Stimulated activated CD8-positive, alpha-beta memory T cell treated with anti-CD3 and anti-CD28 coated beads, Interleukin-4, amount 100 ng/mL, for 4 hours (primary cell): ENCODE measurements around the gene POM121C.
"Not testable (repeated sequence)": the region's sequence is repeated elsewhere in the genome, so short reads cannot be mapped to it uniquely, and the experiment has no call there.

Experiments
- DNase-seq, 2 donors: peaks; one replicate each; pipeline ENCODE4 v3.0.0-alpha.2; 2020; ENCODE audit warnings: low read depth in 2 of 2, low spot score in 1 of 2

The POM121C gene

DNA sequence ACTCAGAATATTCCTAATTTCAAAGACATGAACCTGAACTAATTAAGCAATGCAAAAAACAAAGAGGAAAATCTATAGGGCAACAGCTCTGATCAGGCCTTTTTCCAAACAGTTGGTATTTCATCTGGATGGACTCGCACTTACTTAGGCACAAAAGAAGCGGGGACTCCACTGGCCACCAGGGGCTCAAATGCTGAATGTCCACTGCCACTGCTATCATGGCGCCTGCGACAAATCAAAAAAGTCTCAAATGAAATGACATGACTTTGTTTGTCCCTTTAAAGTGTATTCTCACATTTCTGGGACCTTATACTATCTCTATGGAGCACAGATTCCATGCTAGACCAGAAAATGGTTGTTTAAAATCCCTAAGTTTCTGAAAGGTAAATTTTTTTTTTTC, 47.1 kb downstream of the POM121C start:
- DNase-seq: not testable (repeated sequence)

DNA sequence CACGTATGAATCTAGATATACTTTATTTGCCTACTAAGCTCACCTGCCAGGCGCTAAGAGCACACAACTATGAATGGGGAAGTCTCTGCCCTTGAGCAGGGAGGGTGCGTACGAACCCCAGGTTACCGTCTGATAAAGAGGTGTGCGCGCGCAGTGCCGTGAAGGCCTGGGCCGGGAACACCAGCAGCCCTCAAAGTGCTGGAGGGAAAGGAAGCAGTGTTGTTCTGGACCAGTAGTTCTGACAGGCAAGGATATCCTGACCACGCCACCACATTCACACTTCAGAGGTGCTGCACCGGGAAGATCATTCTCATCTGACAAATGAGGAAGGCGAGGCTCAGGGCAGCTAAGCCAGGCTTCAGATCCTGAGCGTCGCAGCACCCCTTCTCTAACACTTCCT, 62.6 kb downstream of the POM121C start:
- not testable (repeated sequence) for DNase-seq

DNA sequence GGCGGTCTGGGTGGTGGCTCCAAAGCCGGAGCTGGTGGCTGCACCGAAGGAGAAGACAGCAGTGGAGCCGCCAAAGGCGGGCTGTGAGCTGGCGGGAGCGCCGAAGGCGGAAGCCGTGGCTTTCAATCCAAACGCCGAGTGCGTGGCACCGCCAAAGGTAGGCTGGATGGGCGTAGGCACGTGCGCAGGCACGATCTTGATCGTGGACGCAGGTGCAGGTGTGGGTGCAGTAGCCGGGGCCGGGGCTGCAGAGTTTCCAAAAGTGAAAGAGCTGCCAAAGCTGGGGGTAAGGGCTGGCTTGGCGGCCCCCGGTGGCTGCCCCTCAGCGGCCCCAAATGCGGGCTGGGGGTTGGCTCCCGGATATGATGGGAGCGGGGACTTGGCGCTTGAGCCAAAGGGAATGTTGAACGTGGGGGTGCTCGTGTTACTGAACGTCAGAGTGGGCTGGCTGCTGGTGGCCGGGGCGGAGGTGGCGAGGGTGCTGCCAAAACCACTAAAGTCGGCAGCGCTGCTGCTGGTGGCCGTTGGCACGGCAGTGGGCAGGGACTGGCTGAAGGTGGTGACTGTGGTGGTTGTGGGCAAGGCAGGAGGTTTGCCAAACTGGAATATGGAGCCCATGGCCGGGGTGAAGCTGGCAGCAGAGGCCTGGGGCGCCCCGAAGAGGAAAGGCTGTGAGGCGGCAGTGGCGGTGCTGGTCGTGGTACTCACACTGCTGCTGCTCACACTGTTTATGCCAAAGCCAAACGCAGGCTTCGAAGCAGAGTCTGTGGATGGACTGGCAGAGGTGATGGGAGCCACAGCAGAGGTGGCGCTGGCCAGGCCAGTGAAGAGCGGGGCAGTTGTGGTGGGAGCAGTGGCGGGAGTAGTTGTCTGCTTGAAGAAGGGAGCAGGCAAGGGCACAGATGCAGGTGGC, 64.0 kb downstream of the POM121C start:
- DNase-seq: not testable (repeated sequence)

DNA sequence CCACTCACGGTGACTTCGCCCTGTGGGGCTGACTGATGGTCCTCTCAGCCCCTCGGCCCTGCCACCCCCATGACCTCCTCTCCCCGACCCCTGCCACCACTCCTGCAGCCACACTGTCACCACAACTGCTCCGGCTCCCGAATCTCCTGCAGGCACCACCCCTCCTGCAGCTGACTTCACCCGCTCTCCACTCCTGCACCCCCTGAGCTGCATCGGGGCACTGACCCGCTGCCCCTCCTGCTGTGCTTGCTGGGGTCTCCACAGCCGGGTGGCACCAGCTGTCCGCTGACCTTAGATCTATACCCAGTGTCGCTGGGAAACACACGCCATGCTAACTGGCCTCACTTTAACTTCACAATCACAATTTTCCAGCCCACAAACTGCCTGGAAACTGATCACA, 65.9 kb downstream of the POM121C start:
- DNase-seq: not testable (repeated sequence)

DNA sequence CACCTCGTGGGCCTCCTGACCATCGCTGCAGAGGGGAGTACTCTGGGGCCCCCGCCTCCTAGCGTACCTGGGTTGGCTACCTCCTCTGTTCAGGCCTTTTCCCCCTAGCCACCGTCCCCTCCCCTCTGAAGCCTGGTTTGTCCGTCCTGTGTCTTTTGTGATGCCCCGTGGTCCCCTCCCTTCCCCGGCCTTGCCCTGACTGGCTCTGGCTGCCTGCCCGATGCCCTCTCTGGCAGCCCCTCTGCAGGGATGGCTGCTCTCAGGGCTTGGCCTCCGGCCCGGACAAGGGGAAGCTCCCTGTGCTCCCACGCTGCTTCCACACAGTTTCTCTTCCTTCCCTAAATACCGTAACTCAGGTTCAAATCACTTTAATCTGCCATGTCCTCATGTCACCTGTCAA, 66.4 kb downstream of the POM121C start:
- not testable (repeated sequence) for DNase-seq

DNA sequence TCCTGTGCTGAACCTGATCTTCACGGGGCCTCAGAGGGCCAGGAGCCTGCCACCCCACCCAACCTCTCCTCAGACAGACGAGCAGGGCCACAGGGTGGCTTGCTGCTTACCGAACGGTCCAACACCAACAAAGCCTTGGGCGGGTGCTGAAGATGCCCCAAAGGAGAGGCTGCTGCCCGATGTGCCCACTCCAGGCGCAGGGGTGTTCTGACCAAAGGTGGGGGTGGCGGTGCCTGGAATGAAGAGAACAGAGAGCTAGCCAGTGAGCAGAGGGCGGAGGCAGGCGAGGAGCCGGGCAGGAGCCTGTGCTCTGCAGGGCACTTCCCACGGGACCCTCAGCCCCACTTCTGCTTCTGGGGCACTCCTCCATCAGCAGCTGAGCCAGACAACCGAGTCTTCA, 66.9 kb downstream of the POM121C start:
- DNase-seq: not testable (repeated sequence)

DNA sequence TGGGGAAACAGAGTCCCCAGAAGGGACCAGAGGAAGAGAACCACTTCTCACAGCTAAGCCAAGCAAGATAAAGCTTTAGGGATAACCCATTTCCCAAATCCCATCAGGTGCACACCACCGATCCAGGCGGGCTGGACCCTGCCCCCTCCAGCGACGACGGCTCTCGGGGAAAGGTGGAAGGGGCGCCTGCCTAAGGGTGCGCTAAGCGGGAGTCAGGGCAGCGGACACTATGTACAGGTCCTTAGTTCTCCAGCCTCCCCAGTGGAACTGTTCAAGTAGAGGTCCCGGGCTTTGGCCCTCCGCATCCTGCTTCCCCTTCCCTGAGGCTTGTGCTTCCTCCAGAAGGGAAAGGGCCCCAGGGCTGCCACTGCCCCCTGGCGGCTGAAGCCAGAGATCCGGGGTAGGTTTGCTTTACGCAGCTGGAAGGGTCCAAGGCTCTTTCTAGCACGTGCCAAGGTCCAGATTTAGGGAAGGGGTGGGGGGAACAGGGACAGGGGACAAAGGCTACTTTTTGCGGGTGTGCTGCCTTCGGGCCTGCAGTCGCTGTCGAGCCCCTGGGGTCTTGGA, 67.7 kb downstream of the POM121C start:
- not testable (repeated sequence) for DNase-seq

DNA sequence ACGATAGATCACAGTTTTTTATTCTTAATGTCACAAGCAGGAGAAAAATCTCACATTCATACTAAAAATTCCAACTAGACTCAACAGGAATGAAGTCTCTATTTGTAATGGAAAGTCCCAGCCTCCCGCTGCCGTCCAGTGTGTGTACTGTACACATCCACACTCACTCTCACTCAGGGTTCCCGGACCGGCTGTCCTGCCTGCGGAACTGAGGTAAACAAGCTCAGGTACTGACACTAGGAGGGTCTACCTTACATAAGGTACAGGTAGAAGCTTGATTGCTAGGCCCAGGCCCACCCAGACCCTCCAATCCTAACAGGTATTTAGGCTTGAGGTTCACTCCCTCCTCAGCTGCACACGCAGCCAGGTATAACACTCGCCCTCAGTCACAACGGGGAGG, 69.3 kb downstream of the POM121C start:
- not testable (repeated sequence) for DNase-seq

DNA sequence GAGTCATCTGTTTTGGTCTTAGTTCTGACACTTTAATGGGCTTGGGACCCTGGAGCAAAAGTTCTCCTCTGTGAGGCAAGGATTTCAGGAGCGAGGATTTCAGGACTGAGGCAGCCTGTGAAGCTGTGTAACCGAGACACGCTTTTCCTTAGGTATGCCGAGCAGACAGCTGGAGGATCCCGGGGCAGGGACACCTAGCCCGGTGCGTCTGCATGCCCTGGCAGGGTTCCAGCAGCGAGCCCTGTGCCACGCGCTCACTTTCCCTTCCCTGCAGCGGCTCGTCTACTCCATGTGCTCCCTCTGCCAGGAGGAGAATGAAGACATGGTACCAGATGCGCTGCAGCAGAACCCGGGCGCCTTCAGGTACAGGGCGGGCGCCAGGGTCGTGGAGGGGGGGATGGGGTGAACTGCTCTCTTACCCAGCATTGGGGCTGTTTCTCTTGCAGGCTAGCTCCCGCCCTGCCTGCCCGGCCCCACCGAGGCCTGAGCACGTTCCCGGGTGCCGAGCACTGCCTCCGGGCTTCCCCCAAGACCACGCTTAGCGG, 70.2 kb downstream of the POM121C start:
- not testable (repeated sequence) for DNase-seq

DNA sequence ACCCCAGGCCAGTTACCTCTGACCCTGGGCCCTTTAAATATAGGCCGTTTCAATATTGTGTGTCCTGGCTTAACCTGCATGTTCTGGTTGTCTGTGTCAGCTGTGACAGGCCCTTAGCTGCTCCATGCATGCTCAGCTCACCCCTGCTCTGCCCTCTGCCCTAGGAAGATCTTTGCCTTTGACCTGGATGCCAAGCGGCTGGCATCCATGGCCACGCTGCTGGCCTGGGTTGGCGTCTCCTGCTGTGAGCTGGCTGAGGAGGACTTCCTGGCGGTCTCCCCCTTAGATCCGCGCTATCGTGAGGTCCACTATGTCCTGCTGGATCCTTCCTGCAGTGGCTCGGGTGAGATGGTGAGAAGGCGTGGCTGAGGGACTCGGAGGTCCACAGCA, 70.7 kb downstream of the POM121C start:
- DNase-seq: not testable (repeated sequence)

DNA sequence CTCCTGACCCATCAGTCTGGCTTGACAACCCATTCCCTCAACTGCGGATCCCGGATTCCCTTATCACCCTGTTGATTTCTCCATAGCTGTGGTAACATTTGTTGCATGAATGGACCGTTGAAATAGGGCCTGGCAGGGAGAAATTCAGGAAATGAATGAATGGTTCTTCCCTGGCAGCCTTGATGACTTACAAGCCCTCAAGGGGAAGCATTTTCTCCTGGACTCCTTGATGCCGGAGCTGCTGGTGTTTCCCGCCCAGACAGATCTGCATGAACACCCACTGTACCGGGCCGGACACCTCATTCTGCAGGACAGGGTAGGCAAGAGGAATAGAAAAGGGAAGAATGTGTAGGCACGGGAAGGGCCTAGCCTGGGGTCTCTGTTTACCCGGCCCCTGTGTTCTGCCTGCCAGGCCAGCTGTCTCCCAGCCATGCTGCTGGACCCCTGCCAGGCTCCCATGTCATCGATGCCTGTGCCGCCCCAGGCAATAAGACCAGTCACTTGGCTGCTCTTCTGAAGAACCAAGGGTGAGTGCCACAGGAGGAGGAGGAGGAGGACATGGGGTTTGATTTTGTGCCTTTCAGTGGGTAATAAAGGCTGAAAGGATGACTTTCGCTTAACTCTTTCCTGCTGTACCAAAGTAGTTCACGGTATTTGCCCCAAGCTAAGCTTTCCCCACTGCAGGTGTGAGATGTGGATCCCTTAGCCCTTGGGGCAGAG, 71.2 kb downstream of the POM121C start:
- DNase-seq: not testable (repeated sequence)

DNA sequence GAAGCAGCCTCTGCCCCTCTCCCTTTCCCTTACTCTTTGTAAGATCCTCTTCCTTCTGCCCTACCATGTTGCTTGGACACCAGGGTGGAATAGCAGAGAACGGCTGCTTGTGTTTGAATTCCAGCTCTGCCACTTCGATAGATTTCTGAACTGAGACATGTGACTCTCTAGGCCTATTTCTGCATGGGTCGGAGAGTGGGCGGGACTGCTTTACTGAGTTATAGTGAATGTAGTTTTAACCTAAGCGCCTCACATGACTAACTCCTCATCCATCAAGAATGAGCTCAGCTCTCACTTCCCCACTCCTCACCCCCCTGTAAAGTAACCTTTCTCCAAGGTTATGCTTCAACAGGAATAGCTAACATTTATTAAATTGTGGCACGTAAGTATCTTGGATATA, 71.9 kb downstream of the POM121C start:
- not testable (repeated sequence) for DNase-seq

DNA sequence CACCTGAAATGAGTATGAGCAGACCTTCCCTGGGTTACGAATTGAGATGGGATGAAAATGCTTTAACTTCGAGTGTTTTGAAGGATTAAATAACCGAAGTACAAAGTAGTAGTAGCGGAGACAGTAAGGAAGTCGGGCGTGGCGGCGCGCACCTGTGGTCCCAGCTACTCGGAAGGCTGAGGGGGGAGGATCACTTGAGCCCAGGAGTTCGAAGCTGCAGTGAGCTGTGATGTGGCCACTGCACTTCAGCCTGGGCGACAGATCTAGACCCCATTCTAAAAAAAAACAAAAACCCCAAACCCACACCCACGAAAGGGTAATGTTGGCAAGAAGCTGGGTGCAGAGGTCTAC, 75.3 kb downstream of the POM121C start:
- DNase-seq: not testable (repeated sequence)

DNA sequence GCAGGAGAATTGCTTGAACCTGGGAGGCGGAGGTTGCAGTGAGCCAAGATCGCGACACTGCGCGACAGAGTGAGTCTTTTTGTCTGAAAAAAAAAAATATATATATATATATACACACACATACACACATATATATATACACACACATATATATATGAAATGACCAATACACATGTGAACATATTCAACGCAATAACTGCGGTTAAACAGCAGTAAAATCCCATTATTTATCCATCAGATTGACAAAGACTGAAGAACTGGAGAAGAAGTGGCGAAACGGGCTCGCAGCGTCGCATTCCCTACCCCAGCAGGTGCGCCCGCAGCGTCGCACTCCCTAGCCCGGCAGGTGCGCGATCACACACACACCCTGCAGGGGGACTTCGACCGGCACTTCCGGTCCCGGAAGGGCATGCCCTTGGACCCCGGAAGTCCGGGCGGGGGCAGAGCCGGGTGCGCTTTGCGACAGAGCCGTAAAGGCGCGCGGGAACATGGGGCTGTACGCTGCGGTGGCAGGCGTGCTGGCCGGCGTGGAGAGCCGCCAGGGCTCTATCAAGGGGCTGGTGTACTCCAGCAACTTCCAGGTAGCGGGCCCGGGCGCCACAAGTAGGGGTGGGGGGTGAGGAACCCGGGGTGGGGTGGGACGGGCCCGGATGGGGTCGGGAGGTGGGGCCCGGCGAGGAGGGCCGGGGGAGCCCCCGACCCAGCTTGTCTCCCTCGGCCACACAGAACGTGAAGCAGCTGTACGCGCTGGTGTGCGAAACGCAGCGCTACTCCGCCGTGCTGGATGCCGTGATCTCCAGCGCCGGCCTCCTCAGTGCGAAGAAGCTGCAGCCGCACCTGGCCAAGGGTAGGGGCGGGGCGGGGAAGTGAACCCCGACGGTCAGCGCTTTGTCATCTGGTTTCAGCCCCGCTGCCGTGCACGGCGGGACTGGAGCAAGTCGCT, 75.9 kb downstream of the POM121C start:
- DNase-seq: not testable (repeated sequence)

DNA sequence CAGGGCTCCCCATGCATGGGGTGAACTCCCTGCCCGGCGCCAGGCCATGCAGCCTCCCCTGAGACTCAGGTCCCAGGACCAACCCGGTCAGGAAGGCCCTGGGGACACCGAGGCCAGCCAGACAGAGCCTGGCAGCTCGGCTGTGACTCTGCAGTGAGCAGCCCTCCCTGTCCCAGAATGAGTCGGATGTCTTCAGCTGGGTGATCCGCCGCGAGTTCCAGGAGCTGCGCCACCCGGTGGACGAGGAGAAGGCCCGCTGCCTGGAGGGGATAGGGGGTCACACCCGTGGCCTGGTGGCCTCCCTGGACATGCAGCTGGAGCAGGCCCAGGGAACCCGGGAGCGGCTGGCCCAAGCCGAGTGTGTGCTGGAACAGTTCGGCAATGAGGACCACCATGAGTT, 81.4 kb downstream of the POM121C start:
- DNase-seq: not testable (repeated sequence)

DNA sequence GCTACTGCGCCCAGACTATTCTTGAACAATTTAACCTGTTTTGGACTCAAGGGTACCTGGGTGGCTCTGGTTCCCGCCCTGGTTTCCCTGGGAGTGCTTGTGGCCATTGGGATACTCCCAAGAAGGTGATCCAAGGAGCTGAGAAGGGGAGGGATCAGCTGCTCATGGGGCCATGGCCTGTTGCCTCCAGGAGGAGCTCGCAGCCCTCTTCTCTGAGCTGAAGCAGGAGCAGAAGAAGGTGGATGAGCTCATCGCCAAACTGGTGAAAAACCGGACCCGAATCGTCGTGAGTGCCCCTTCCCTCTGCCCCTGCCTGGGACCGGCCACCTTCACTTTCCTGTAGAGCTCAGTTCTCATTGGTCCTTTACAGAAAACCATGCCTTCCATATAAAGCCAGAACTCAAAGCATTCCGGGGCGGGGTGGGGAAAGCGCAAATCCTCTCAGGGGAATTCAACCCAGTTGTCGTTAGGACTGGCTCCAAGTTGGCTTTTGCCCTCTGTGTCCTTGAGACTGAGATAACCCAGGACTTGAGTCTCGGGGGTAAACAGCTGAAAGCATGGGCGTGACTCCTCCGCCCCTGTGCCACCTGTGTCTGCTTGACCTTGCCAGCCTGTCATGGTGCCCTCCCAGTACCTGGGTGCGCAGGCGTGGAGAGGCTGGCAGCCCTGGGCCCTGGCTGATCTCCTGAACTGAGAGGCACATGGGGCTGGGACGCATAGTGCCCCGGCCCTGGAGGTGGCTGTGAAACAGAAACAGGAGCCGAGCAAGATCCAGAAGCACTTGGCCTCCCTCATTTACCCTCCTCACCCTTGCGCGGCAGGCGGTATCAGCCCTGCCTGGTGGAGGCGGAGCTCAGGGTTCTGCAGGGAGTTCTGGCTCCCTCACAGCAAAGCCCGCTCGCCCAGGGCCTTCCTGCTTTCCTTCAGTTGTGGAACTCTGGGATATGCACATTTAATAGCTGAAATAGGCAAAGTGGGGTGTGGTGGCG, 82.3 kb downstream of the POM121C start:
- DNase-seq: not testable (repeated sequence)

DNA sequence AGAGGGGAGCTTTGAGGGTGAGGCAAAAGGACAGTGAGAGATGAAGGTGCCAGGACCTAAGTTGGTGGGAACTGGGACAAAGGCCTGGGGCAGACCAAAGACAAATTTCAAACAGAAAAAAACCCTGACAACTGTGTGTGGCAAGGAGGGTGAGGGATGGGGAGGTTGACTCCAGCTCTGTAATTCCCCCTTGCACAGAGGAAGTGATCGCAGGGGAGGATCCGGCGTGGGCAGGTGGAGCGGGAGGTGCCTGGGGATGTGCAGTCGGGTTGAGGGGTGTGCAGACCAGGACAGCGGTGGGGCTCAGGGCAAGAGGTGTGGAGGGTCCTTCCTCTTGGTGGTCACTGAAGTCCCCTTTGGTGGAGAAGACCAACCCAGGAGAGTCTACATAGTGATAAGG, 85.5 kb downstream of the POM121C start:
- not testable (repeated sequence) for DNase-seq

DNA sequence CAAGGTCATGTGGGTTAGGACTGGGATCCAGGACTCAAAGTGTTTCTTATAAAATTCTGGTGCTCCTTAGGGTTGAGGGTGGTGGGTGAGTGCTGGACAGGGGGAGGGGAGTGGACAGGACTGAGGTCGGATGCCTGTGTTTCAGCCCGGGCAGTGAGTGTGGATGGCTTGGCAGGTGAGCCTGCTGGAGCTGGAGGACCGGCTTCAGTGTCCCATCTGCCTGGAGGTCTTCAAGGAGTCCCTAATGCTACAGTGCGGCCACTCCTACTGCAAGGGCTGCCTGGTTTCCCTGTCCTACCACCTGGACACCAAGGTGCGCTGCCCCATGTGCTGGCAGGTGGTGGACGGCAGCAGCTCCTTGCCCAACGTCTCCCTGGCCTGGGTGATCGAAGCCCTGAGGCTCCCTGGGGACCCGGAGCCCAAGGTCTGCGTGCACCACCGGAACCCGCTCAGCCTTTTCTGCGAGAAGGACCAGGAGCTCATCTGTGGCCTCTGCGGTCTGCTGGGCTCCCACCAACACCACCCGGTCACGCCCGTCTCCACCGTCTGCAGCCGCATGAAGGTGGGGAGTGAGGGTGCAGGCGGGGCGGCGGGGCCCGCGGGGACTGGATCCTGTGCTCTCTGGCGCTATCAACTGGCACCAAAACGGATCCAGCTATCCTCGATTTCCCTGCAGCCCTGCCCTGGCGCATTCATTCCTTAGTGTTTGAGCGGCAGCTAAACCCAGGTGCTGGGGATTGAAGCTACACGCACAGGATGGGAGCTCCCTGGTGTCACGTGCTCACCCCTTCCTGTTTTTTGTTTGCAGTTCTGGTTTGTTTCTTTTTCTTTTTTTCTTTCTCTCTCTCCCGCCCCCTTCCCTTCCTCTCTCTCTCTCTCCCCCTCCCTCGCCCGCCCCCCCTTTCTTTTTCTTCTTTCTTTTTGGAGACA, 87.1 kb downstream of the POM121C start:
- not testable (repeated sequence) for DNase-seq
